ENCODE data around the gene TAB3. TPM values are rescaled to one million over a fixed set of nuclear protein-coding genes. Genes with fewer than 3 reads are reported as not detected.

The TAB3 gene
- total RNA-seq, 4 donors from 2014 or later = 25.5 to 32.8 (median 28.8) TPM

DNA sequence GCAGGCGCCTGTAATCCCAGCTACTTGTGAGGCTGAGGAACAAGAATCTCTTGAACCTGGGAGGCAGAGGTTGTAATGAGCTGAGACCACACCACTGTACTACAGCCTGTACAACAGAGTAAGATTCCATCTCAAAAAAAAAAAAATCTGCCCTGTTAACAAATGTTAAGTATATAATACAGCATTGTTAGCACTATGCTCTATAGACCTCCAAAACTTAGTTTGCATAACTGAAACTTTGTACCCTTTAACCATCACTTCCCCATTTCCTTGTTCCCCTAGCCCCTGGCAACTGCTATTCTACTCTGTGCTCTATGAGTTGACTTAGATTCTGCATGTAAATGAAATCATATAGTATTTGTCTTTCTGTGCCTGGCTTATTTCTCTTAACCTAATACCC lies 76.7 kb downstream of the TAB3 start:
- TF ChIP-seq, protein P1, sequence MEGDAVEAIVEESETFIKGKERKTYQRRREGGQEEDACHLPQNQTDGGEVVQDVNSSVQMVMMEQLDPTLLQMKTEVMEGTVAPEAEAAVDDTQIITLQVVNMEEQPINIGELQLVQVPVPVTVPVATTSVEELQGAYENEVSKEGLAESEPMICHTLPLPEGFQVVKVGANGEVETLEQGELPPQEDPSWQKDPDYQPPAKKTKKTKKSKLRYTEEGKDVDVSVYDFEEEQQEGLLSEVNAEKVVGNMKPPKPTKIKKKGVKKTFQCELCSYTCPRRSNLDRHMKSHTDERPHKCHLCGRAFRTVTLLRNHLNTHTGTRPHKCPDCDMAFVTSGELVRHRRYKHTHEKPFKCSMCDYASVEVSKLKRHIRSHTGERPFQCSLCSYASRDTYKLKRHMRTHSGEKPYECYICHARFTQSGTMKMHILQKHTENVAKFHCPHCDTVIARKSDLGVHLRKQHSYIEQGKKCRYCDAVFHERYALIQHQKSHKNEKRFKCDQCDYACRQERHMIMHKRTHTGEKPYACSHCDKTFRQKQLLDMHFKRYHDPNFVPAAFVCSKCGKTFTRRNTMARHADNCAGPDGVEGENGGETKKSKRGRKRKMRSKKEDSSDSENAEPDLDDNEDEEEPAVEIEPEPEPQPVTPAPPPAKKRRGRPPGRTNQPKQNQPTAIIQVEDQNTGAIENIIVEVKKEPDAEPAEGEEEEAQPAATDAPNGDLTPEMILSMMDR (IDR thresholded peaks at IDR 0.05; ENCODE audit: low read depth) = no peak

DNA sequence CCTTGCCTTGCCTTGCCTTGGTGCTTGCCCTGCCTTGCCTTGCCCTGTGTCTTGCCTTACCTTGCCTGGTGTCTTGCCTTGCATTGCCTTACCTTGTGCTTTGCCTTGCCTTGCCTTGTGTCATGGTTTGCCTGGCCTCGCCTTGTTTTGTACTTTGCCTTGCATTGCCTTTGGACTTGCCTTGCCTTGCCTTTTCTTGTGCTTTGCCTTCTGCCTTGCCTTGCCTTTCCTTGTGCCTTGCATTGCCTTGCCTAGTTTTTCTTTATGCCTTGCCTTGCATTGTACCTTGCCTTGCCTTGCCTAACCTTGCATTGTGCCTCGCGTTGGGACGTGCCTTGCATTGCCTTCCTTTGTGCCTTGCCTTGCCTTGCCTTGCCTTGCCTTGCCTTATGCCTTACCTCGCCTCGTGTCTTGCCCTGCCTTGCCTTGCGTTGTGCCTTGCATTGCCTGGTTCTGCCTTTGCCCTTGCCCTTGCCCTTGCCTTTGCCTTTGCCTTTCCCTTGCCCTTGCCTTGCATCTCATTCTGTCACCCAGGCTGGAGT lies 82.8 kb downstream of the TAB3 start:
- TF ChIP-seq, protein P1 (IDR thresholded peaks at IDR 0.05; ENCODE audit: low read depth) = no peak

DNA sequence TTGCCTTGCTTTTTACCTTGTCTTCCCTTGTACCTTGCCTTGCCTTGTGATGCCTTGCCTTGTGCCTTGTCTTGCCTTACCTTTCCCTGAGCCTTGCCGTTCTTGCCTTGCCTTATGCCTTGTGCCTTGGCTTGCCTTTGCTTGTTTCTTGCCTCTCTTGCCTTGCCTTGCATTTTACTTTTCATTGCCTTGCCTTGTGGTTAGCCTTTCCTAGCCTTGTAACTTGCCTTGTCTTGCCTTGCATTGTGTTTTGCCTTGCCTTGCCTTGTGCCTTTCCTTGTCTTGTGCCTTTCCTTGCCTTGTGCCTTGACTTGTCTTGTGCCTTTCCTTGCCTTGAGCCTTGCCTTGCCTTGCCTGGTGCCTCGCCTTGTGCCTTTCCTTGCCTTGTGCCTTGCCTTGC lies 84.6 kb downstream of the TAB3 start:
- TF ChIP-seq, protein P1 (IDR thresholded peaks at IDR 0.05; ENCODE audit: low read depth) = no peak

DNA sequence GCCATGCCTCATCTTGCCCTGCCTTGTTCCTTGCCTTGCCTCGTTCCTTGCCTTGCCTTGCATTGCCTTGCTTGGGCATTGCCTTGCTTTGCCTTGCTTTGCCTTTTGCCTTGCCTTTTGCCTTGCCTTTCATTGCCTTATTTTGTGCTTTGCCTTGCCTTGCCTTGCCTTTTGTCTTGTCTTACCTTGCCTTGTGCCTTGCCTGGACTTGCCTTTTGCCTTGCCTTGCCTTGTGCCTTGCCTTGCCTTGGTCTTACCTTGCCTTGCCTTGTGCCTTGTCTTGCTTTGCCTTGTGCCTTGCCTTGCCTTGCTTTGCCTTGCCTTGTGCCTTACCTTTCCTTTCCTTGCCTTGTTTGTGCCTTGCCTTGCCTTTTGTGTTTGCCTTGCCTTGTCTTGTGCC lies 88.2 kb downstream of the TAB3 start:
- TF ChIP-seq, protein P1 (IDR thresholded peaks at IDR 0.05; ENCODE audit: low read depth) = no peak

DNA sequence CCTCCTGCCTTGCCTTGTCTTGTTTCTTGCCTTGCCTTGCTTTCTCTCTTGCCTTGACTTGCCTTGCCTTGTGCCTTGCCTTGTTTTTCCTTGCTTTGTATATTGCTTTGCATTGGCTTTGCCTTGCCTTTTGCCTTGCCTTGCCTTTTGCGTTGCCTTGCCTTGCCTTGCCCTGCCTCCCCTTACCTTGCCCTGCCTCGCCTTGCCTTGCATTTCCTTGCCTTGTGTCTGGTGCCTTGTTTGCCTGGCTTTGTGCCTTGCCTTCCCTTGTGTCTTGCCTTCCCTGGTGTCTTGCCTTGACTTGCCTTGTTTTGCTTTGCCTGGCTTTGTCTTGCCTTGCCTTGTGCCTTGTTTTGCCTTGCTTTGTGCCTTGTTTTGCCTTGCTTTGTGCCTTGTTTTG lies 89.7 kb downstream of the TAB3 start:
- TF ChIP-seq, protein P1 (IDR thresholded peaks at IDR 0.05; ENCODE audit: low read depth) = no peak

DNA sequence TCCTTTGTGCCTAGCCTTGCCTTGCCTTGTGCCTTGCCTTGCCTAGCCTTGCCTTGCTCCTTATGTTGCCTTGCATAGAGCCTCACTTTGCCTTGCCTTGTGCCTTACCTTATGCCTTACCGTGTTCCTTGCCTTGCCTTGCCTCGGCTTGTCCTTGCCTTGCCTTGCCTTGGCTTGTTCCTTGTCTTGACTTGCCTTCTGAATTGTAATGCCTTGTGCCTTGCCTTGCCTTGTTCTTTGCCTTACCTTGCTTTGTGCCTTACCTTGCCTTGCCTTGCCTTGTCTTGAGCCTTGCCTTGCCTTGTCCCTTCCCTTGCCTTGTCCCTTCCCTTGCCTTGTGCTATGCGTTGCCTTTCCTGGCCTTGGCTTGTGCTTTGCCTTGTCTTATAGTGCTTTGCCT lies 90.2 kb downstream of the TAB3 start:
- TF ChIP-seq, protein P1 (IDR thresholded peaks at IDR 0.05; ENCODE audit: low read depth) = no peak

DNA sequence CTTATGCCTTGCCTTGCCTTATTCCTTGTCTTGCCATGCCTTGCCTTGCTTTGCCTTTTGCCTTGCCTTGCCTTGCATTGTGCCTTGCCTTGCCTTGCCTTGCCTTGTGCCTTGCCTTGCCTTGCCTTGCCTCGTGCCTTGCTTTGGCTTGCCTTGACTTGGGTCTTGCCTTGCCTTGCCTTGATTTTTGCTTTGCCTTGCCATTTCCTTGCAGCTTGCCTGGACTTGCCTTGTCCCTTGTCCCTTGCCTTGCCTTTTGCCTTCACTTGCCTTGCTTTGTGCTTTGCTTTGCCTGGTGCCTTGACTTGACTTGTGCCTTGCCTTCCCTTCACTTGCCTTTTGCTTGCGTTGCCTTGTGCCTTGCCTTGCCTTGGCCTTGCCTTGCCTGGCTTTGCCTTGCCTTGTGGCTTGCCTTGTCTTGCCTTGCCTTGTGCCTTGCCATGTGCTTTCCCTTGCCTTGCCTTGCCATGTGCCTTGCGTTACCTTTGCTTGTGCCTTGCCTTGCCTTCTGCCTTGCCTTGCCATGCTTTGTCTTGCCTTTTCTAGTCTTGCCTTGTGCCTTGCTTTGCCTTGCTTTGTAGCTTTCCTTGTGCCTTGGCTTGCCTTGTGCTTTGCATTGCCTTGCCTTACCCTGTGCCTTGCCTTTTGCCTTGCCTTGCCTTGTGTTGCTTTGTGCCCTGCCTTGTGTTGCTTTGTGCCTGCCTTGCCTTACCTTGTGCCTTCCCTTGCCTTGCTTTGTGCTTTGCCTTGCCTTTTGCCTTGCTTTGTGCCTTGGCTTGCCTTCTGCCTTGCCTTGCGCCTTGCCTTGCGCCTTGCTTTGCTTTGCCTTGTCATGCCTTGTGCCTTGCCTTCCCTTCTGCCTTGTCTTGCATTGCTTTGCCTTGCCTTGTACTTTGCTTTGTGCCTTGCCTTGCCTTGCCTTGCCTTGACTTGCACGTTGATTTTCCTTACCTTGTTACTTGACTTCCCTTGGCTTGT lies 92.8 kb downstream of the TAB3 start:
- TF ChIP-seq, protein P1 (IDR thresholded peaks at IDR 0.05; ENCODE audit: low read depth) = no peak
